Stimulated activated naive CD4-positive, alpha-beta T cell treated with Interleukin-2 at 50 U/mL for 16 hours (primary cell): ENCODE results near the gene CHD3.

Experiments used
- DNase-seq: peaks from one replicate; lab custom pipeline; 2025; lab: John Stamatoyannopoulos, UW

Gene CHD3

DNA sequence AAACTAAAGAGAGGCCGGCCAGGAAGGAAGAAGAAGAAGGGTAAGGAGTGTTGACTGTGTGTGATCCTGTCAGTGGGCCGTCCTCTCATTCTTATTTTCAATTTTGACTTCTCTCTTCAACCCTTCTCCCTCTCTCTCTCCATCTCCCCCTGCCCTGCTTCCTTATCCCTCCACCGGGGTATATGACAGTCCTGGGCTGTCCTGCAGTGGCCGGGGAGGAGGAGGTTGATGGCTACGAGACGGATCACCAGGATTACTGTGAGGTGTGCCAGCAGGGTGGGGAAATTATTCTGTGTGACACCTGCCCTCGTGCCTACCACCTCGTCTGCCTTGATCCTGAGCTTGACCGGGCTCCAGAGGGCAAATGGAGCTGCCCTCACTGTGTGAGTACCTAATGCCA is 5.6 kb downstream of the CHD3 start:
- no peak for DNase-seq

DNA sequence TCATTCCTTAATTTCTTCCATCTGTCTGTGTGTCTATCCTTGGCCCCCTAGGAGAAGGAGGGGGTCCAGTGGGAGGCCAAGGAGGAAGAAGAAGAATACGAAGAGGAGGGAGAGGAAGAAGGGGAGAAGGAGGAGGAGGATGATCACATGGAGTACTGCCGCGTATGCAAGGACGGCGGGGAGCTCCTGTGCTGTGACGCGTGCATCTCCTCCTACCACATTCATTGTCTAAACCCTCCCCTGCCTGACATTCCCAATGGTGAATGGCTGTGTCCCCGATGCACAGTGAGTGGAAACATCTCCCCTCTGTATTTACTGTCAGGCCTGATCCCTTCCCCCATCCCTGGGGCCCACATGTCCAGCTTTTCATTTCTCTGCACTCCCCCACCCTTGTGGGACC is 6.3 kb downstream of the CHD3 start:
- DNase-seq: no peak

DNA sequence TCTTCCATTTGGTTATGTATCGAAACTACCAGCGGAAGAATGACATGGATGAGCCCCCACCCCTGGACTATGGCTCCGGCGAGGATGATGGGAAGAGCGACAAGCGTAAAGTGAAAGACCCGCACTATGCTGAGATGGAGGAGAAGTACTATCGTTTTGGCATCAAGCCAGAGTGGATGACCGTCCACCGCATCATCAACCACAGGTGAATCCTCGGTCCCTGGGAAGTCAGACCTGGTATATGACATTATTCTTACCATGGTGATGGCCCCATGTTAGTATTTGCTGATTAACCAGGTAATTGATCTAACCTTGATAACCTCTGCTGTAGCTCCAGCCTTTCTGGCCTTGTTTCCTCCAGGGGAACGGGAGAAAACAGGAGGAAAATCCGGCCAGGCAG is 8.5 kb downstream of the CHD3 start:
- DNase-seq: no peak

DNA sequence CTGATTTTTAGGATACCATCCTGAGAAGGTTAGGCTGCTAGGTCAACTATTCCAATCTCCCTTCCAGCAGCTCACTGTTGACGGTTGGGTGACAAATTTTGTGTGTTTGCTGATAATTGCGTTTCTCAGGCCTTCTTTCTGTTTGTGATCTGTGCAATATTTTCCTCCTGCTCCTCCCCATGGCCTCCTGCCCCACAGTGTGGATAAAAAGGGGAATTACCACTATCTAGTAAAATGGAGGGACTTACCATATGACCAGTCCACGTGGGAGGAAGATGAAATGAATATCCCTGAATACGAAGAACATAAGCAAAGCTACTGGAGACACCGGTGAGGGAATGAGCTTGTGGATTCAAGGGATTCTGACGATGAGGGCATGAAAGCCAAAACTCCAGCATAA is 9.2 kb downstream of the CHD3 start:
- no peak for DNase-seq

- DNase-seq: no peak
Measured at GRCh38 chr17:7903154-7904103, 14.8 kb downstream of the CHD3 start.

DNA sequence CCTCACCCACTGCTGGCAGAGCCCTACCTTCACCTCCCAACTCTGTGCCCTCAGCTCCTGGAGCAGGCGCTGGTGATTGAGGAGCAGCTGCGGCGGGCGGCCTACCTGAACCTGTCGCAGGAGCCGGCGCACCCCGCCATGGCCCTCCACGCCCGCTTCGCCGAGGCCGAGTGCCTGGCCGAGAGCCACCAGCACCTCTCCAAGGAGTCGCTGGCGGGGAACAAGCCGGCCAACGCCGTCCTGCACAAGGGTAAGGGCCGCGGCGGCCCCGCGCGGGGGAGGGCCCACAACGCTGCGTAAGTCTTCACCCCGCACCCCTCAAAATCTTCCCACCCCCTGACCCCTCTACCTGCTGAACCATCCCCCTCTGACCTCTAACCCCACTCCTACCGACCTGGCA is 20.5 kb downstream of the CHD3 start:
- no peak for DNase-seq

DNA sequence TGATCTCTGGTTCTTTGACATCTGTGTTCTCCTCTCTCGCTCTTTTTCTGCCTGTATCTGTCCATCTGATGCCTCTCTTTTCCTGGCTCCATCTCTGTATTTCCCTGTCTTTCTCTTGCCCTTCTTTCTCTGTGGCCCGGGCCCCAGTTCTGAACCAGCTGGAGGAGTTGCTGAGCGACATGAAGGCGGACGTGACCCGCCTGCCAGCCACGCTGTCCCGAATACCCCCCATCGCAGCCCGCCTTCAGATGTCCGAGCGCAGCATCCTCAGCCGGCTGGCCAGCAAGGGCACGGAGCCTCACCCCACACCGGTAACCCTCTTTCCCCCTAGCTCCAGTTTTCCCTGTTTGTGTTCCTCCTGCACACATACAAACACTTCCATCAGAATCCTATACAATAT is 21.7 kb downstream of the CHD3 start:
- DNase-seq: no peak

DNA sequence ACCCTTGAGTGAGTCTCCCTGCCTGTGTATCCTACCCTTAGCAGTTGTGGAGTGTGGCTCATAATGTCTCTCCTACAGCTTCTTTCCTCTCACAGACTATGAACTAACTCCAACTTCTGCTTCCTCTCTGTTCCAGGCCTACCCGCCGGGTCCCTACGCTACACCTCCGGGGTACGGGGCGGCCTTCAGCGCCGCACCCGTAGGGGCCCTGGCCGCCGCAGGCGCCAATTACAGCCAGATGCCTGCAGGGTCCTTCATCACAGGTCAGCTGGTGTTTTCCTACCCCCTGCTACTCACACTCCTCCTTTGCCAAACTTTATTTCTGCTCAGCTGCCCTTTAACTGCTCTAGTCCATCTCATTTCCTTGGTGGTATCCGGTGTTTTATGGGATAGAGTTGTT is 22.1 kb downstream of the CHD3 start:
- no peak for DNase-seq

- DNase-seq: no peak
Measured at GRCh38 chr17:7911116-7911515, 22.5 kb downstream of the CHD3 start.

DNA sequence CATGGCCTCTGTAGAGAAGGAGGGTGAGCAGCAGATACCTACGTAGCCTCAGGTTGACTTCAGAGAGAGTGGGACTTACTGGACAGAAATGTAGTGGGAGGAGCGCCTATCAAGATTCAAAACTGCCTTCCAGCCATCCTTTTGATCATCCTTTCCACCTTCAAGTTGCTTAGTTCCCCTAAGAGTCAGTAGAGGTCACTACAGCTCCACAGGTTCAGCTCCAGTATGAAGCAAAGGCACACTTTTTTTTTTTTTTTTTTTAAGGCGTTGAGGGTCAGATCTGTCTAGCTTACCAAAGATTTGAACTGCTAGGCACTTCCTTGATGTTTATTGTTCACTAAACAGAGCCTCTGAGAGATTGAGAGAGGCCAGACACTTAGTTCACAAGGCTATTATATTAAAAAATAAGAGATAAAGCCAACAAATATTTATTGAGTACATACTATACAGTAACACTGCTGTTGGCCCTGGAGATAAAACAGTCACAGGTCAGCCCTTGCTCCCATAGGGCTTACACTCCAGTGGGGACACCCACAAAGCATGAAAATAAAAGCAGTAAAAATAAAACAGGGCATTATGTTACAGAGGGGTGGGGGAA is 24.4 kb downstream of the CHD3 start:
- DNase-seq: peak; percentile 30

DNA sequence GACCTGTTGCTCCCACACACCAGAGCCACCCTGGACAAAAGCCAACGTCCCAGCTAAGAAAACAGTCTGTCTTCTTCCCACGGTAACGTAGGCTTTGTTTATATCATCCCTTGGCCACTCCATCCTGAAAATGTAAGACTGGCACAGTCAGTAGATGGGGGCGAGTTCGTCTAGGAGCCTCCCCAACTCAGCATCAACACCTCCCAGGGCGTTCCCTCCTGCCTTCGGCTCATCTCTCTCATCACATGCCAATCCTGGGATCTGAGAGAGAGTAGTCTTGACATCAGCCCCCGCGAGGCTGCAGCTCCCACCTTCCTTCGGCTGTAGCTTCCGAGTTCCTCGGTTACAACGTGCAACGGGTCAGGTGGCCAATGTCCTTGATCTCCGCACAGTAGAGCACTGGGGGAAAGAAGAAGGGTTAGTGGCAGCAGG is 26.6 kb downstream of the CHD3 start:
- DNase-seq: no peak

DNA sequence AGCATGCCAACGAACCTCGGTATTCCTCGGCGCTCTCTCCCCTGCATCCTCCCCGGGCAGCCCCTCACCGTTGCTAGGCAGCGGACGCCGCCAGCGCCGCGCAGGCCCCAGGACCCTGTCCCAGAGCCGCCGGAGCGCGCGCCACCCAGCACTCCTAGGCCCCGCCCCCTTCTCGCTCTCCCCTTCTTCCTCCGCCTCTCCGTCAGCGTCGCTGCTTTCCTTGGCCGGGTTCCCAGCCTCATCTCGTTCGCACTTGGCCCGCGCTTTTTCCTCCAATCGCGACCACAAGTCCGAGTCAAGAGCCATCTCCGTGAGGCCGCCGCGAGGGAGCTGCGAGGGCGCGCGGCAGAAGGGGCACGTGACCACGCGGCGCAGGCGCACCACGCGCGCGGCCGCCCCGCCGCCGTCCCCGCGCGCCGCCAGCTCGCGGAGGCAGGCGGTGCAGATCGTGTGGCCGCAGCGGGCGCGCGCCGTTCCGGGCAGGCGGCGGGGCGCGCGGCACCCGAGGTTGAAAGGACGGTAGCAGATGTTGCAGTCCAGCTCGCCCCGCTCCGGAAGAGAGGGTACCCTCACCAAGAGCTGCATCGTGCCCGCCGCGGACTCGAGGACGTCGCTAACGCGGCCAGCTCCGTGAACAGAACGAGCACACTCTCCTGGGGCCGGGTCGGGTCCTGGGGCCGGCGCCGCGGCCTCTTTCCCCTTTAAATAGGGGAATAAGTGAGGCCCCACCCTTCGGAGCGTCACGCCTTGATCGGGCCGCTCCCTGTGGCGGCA is 27.2 kb downstream of the CHD3 start, which contains the start of gene RNF227:
TSS of gene RNF227 (minus strand) at position 679 of the 774 bp plus-strand sequence. CDS start at position 585, 94 bp downstream.
- DNase-seq: peak; percentile 87

- no peak for DNase-seq
Measured at GRCh38 chr17:7916385-7916682, 27.7 kb downstream of the CHD3 start.

DNA sequence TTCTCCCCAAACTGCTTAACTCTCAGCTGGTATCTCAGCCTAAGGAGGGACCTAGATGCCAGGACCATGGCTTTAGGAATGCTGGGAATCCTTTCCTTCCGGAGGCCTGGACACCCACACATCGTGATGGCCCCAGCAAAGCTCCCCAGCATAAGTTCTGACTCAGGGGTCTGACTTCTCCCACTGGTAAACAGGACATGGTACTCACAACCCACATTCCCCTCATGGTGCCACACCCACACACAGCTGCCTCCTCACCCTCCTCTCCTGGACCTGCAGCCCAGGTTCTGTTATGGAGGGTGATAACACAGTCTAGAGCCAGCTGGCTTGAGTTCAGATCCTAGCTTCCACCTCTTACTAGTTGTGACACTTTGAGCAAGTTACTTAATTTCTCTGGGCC is 28.2 kb downstream of the CHD3 start:
- DNase-seq: no peak

- DNase-seq: no peak
Measured at GRCh38 chr17:7922269-7922844, 33.8 kb downstream of the CHD3 start.

DNA sequence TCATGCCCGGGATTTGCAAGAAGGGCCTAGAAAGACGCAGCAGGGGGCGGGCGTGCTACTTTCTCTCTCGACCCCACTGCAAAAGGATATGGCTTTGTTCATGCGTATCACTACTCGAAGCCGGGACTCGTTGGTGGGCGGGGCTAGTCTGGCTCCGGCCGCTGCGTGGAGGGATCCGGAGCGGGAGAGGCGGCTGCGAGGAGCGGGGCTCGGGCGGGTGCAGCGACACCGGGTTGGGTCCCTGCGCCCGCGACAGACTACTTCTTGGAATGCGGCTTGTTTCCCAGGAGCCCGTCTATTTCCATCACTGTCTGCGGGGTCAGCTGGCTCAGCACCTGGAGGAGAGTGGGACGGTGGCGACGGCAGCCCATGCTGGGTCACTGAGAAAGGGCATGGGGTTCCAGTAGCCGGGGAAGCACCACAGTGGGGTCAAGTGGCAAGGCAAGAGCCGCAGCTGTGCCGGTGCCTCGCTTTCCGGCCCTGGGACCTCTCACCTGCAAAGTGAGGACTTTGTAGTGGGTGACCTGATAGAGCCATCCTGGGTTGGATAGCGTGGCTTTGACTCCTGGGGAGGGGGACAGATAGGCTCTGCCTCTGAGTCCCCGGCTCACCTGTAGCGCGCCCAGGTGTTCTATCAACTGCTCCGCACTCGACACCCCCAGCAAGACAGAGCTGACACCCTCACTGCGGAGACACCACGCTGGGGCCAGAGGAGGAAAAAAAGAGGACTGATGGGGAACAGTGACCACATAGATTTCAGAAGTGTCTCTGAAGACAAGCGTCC is 34.4 kb downstream of the CHD3 start:
- DNase-seq: peak; percentile 81

DNA sequence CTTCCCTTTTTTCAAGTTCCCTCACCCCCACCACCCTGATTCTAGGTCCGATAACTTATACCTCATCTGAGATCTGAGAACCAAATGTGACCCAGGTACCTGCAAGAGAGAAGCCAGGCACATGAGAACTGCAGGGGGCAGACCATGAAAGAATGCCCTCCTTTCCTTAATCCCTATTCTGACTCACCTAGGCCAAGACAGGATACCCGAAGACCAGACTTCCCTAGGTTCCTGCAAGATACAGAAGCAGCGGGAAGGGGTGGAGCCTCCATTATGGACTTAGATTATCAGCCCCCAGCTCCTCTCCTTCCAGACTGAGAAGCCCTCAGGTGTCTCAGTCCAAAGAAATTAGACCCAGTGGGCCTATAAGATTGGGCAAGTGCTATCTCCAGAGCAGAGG is 39.0 kb downstream of the CHD3 start:
- no peak for DNase-seq

GRCh38 chr17:7929158-7930023 is 40.8 kb downstream of the CHD3 start, which contains the start of gene KCNAB3:
Gene KCNAB3, minus strand, starts transcription at chr17:7929856. Its CDS starts 421 bp downstream, at chr17:7929435.
- peak; percentile 55 for DNase-seq

DNA sequence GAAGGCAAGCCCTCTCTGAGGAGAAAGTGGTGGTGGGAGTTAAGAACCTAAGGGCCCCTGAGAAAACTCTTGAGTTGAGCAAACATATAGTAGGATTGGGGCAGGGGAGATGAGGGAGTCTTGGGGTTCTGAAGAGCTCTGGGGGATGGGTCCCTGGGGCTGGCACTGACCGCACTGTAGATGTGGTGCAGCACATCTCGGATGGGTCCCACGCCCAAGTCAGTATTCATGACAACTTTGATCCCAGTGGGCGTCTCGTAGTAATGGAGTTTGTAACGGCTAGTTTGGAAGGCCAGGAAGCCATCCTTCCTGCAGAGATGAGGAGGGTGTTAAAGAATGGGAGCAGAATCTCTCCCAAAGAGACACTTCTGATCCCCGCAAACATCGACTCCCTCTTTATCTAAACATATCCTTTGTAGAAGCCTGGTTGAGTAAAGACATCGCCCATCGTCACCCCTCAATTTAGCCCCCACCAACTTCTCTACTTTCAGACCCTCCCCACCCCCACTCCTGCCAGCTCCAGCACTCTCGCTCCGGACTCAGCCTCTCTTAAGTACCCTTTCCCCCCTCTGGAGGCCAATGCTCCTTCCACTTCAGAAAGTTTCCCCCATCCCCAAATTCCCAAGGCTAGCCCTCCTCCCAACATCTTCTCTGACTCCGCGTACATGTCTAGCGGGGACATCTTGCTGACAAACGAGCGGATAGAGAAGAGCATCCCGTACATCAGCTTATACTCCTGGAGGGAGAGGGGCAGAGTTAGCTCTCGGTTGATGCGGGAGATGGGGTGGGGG is 42.4 kb downstream of the CHD3 start:
- DNase-seq: no peak
